Measurements from ENCODE around the gene NFATC1.

Gene NFATC1

GRCh38 chr18:79436556-79437275 lies 41.0 kb downstream of the NFATC1 start:
- H3K14ac ChIP-seq (ENCODE audit: low read length), result peak overlapping the region; percentile 38
- H3K18ac ChIP-seq (ENCODE audit: low read length), result peak overlapping the region; percentile 57
- peak overlapping the region; percentile 70 for H2AK5ac ChIP-seq (ENCODE audit: low read depth, low read length)
- WGBS, 2 donors (ENCODE audit: extremely low coverage in 2 of 2, insufficient read length in 2 of 2, insufficient replicate concordance in 1 of 2), result no CpG with 5 or more reads among the region's 37 CpGs
- H2AFZ ChIP-seq (ENCODE audit: low read length), result no peak overlapping the region
- H3K27me3 ChIP-seq (ENCODE audit: control insufficient read depth in 3 of 3, insufficient read depth in 3 of 3, low read depth in 1 of 3, low read length in 3 of 3), result no peaks in the 10 kb centered on the region
- no peak overlapping the region for H3K4me3 ChIP-seq (ENCODE audit: low read length in 2 of 2)
- DNase-seq (ENCODE audit: low spot score), result no peak
- no peak overlapping the region for H3K27ac ChIP-seq (replicated peaks; ENCODE audit: low read length)
- H3K4me2 ChIP-seq (ENCODE audit: insufficient read depth, low read length, poor library complexity, severe bottlenecking), result no peak overlapping the region
- H2BK12ac ChIP-seq (ENCODE audit: low read length), result no peak overlapping the region
- H2BK5ac ChIP-seq (ENCODE audit: low read length), result peak overlapping the region; percentile 24
- H3K9me3 ChIP-seq (replicated peaks in 1 of 2; ENCODE audit: control insufficient read depth in 2 of 2, insufficient read depth in 1 of 2, low read depth in 1 of 2, low read length in 2 of 2), result no peaks in the 10 kb centered on the region
- peak overlapping the region; percentile 43 for H4K8ac ChIP-seq (ENCODE audit: low read depth, low read length)
- H3K79me1 ChIP-seq (ENCODE audit: low read depth, low read length), result peaks cover 6% of the 10 kb centered on the region
- no peak overlapping the region for H3K4ac ChIP-seq (ENCODE audit: low read length)
- H3K9ac ChIP-seq (ENCODE audit: low read depth, low read length, poor library complexity), result no peak overlapping the region
- no peak overlapping the region for H4K91ac ChIP-seq (ENCODE audit: low read depth, low read length, poor library complexity)
- H3K23ac ChIP-seq (ENCODE audit: low read depth, low read length, poor library complexity), result no peak overlapping the region
- H2BK15ac ChIP-seq (ENCODE audit: low read length), result no peak overlapping the region
- no peak overlapping the region for H2BK120ac ChIP-seq (ENCODE audit: low read depth, low read length)
- H3K4me1 ChIP-seq (ENCODE audit: control insufficient read depth in 2 of 2, insufficient read depth in 1 of 2, low read depth in 1 of 2, low read length in 2 of 2), result peaks cover 0 to 2% of the 10 kb centered on the region in 2 donors
- H3K36me3 ChIP-seq (replicated peaks in 1 of 2; ENCODE audit: control insufficient read depth in 2 of 2, insufficient read depth in 2 of 2, low read length in 2 of 2), result no peaks in the 10 kb centered on the region

GRCh38 chr18:79438089-79438897 lies 42.6 kb downstream of the NFATC1 start:
- H3K79me1 ChIP-seq (ENCODE audit: low read depth, low read length), result peaks cover 6% of the 10 kb centered on the region
- peak overlapping the region; percentile 58 for H3K14ac ChIP-seq (ENCODE audit: low read length)
- H4K8ac ChIP-seq (ENCODE audit: low read depth, low read length), result no peak overlapping the region
- no peaks in the 10 kb centered on the region for H3K36me3 ChIP-seq (replicated peaks in 1 of 2; ENCODE audit: control insufficient read depth in 2 of 2, insufficient read depth in 2 of 2, low read length in 2 of 2)
- no peak overlapping the region for H3K23ac ChIP-seq (ENCODE audit: low read depth, low read length, poor library complexity)
- H3K4me2 ChIP-seq (ENCODE audit: insufficient read depth, low read length, poor library complexity, severe bottlenecking), result no peak overlapping the region
- no peak overlapping the region for H3K27ac ChIP-seq (replicated peaks; ENCODE audit: low read length)
- peak overlapping the region; percentile 77 for H3K18ac ChIP-seq (ENCODE audit: low read length)
- H2BK5ac ChIP-seq (ENCODE audit: low read length), result no peak overlapping the region
- peak overlapping the region; percentile 63 for H2BK12ac ChIP-seq (ENCODE audit: low read length)
- no peak for DNase-seq (ENCODE audit: low spot score)
- H3K9me3 ChIP-seq (replicated peaks in 1 of 2; ENCODE audit: control insufficient read depth in 2 of 2, insufficient read depth in 1 of 2, low read depth in 1 of 2, low read length in 2 of 2), result no peaks in the 10 kb centered on the region
- no peak overlapping the region for H2AFZ ChIP-seq (ENCODE audit: low read length)
- H3K4ac ChIP-seq (ENCODE audit: low read length), result no peak overlapping the region
- no peak overlapping the region for H3K4me3 ChIP-seq (ENCODE audit: low read length in 2 of 2)
- no peak overlapping the region for H2BK120ac ChIP-seq (ENCODE audit: low read depth, low read length)
- WGBS, 2 donors (ENCODE audit: extremely low coverage in 2 of 2, insufficient read length in 2 of 2, insufficient replicate concordance in 1 of 2), result no CpG with 5 or more reads among the region's 36 CpGs
- no peak overlapping the region for H2BK15ac ChIP-seq (ENCODE audit: low read length)
- H3K27me3 ChIP-seq (ENCODE audit: control insufficient read depth in 3 of 3, insufficient read depth in 3 of 3, low read depth in 1 of 3, low read length in 3 of 3), result no peaks in the 10 kb centered on the region
- no peak overlapping the region for H4K91ac ChIP-seq (ENCODE audit: low read depth, low read length, poor library complexity)
- H3K4me1 ChIP-seq (ENCODE audit: control insufficient read depth in 2 of 2, insufficient read depth in 1 of 2, low read depth in 1 of 2, low read length in 2 of 2), result peaks cover 0 to 5% of the 10 kb centered on the region in 2 donors
- peak overlapping the region; percentile 32 for H3K9ac ChIP-seq (ENCODE audit: low read depth, low read length, poor library complexity)
- H2AK5ac ChIP-seq (ENCODE audit: low read depth, low read length), result peak overlapping the region; percentile 91

- Histone ChIP-seq H3K79me1 (ENCODE audit: low read depth, low read length) (peaks cover 5% of the 10 kb centered on the region), H4K8ac (ENCODE audit: low read depth, low read length) (no peak overlapping the region), H4K91ac (ENCODE audit: low read depth, low read length, poor library complexity) (no peak overlapping the region), H2BK12ac (ENCODE audit: low read length) (no peak overlapping the region), H3K9me3 (replicated peaks in 1 of 2; ENCODE audit: control insufficient read depth in 2 of 2, insufficient read depth in 1 of 2, low read depth in 1 of 2, low read length in 2 of 2) (no peaks in the 10 kb centered on the region), H3K27me3 (ENCODE audit: control insufficient read depth in 3 of 3, insufficient read depth in 3 of 3, low read depth in 1 of 3, low read length in 3 of 3) (no peaks in the 10 kb centered on the region), H2BK15ac (ENCODE audit: low read length) (no peak overlapping the region), H2BK5ac (ENCODE audit: low read length) (no peak overlapping the region), H2BK120ac (ENCODE audit: low read depth, low read length) (no peak overlapping the region), H3K36me3 (replicated peaks in 1 of 2; ENCODE audit: control insufficient read depth in 2 of 2, insufficient read depth in 2 of 2, low read length in 2 of 2) (no peaks in the 10 kb centered on the region), H3K4me1 (ENCODE audit: control insufficient read depth in 2 of 2, insufficient read depth in 1 of 2, low read depth in 1 of 2, low read length in 2 of 2) (peaks cover 0 to 5% of the 10 kb centered on the region in 2 donors), H3K14ac (ENCODE audit: low read length) (no peak overlapping the region), H3K18ac (ENCODE audit: low read length) (no peak overlapping the region), H3K4ac (ENCODE audit: low read length) (no peak overlapping the region), H2AK5ac (ENCODE audit: low read depth, low read length) (no peak overlapping the region), H3K9ac (ENCODE audit: low read depth, low read length, poor library complexity) (peak overlapping the region; percentile 32), H2AFZ (ENCODE audit: low read length) (no peak overlapping the region), H3K4me2 (ENCODE audit: insufficient read depth, low read length, poor library complexity, severe bottlenecking) (no peak overlapping the region), H3K23ac (ENCODE audit: low read depth, low read length, poor library complexity) (no peak overlapping the region), H3K4me3 (ENCODE audit: low read length in 2 of 2) (no peak overlapping the region), H3K27ac (replicated peaks; ENCODE audit: low read length) (no peak overlapping the region)
- no CpG with 5 or more reads among the region's 37 CpGs for WGBS, 2 donors (ENCODE audit: extremely low coverage in 2 of 2, insufficient read length in 2 of 2, insufficient replicate concordance in 1 of 2)
- no peak for DNase-seq (ENCODE audit: low spot score)
Measured at GRCh38 chr18:79438898-79439627, 43.3 kb downstream of the NFATC1 start.

- no peak overlapping the region for H2AK5ac ChIP-seq (ENCODE audit: low read depth, low read length)
- no peak overlapping the region for H3K14ac ChIP-seq (ENCODE audit: low read length)
- H2BK12ac ChIP-seq (ENCODE audit: low read length), result no peak overlapping the region
- no peak overlapping the region for H3K4me2 ChIP-seq (ENCODE audit: insufficient read depth, low read length, poor library complexity, severe bottlenecking)
- H2AFZ ChIP-seq (ENCODE audit: low read length), result no peak overlapping the region
- H3K9ac ChIP-seq (ENCODE audit: low read depth, low read length, poor library complexity), result no peak overlapping the region
- no peak for DNase-seq (ENCODE audit: low spot score)
- H3K18ac ChIP-seq (ENCODE audit: low read length), result no peak overlapping the region
- H3K4me3 ChIP-seq (ENCODE audit: low read length in 2 of 2), result no peak overlapping the region
- H3K23ac ChIP-seq (ENCODE audit: low read depth, low read length, poor library complexity), result no peak overlapping the region
- no peak overlapping the region for H4K8ac ChIP-seq (ENCODE audit: low read depth, low read length)
- H3K4me1 ChIP-seq (ENCODE audit: control insufficient read depth in 2 of 2, insufficient read depth in 1 of 2, low read depth in 1 of 2, low read length in 2 of 2), result peaks cover 0 to 5% of the 10 kb centered on the region in 2 donors
- no peaks in the 10 kb centered on the region for H3K36me3 ChIP-seq (replicated peaks in 1 of 2; ENCODE audit: control insufficient read depth in 2 of 2, insufficient read depth in 2 of 2, low read length in 2 of 2)
- H3K4ac ChIP-seq (ENCODE audit: low read length), result no peak overlapping the region
- no peaks in the 10 kb centered on the region for H3K9me3 ChIP-seq (replicated peaks in 1 of 2; ENCODE audit: control insufficient read depth in 2 of 2, insufficient read depth in 1 of 2, low read depth in 1 of 2, low read length in 2 of 2)
- no peak overlapping the region for H2BK120ac ChIP-seq (ENCODE audit: low read depth, low read length)
- no peaks in the 10 kb centered on the region for H3K27me3 ChIP-seq (ENCODE audit: control insufficient read depth in 3 of 3, insufficient read depth in 3 of 3, low read depth in 1 of 3, low read length in 3 of 3)
- H2BK15ac ChIP-seq (ENCODE audit: low read length), result no peak overlapping the region
- no CpG with 5 or more reads among the region's 16 CpGs for WGBS, 2 donors (ENCODE audit: extremely low coverage in 2 of 2, insufficient read length in 2 of 2, insufficient replicate concordance in 1 of 2)
- no peak overlapping the region for H4K91ac ChIP-seq (ENCODE audit: low read depth, low read length, poor library complexity)
- no peak overlapping the region for H2BK5ac ChIP-seq (ENCODE audit: low read length)
- H3K79me1 ChIP-seq (ENCODE audit: low read depth, low read length), result peaks cover 5% of the 10 kb centered on the region
- H3K27ac ChIP-seq (replicated peaks; ENCODE audit: low read length), result no peak overlapping the region
Measured at GRCh38 chr18:79439628-79440023, 43.9 kb downstream of the NFATC1 start.

Data from neuronal stem cell (in vitro differentiated cells).